NCI-H526 treated with DMSO at 0.1 percent for 48 hours (cell line): ENCODE data around the gene DCX.
"Not testable (repeated sequence)": the region's sequence is repeated elsewhere in the genome, so short reads cannot be mapped to it uniquely, and the experiment has no call there.

Experiments
- DNase-seq: peaks from one replicate; lab custom pipeline; 2025; lab: John Stamatoyannopoulos, UW

Gene DCX

GRCh38 chrX:111372086-111372485, 39.9 kb downstream of the DCX start:
- DNase-seq, result no peak

- DNase-seq, result no peak
Observed at GRCh38 chrX:111365770-111366325, 46.1 kb downstream of the DCX start.

- DNase-seq, result no peak
Observed at GRCh38 chrX:111363741-111364140, 48.3 kb downstream of the DCX start.

GRCh38 chrX:111361751-111362150, 50.2 kb downstream of the DCX start:
- DNase-seq, result no peak

- no peak for DNase-seq
Observed at GRCh38 chrX:111360839-111361238, 51.2 kb downstream of the DCX start.

GRCh38 chrX:111355523-111356115, 56.4 kb downstream of the DCX start:
- DNase-seq, result no peak

GRCh38 chrX:111354496-111354895, 57.5 kb downstream of the DCX start:
- no peak for DNase-seq

- no peak for DNase-seq
Observed at GRCh38 chrX:111353793-111354192, 58.2 kb downstream of the DCX start.

- DNase-seq, result no peak
Observed at GRCh38 chrX:111352424-111352823, 59.6 kb downstream of the DCX start.

- no peak for DNase-seq
Observed at GRCh38 chrX:111349934-111350333, 62.1 kb downstream of the DCX start.

- DNase-seq, result no peak
Observed at GRCh38 chrX:111349101-111349500, 62.9 kb downstream of the DCX start.

GRCh38 chrX:111348429-111348828, 63.6 kb downstream of the DCX start:
- no peak for DNase-seq

- DNase-seq, result not testable (repeated sequence)
Observed at GRCh38 chrX:111346150-111346549, 65.8 kb downstream of the DCX start.

- DNase-seq, result no peak
Observed at GRCh38 chrX:111340054-111340453, 71.9 kb downstream of the DCX start.

GRCh38 chrX:111339212-111339611, 72.8 kb downstream of the DCX start:
- DNase-seq, result no peak

GRCh38 chrX:111338095-111338698, 73.8 kb downstream of the DCX start:
- DNase-seq, result no peak

- DNase-seq, result no peak
Observed at GRCh38 chrX:111337067-111337637, 74.8 kb downstream of the DCX start.

GRCh38 chrX:111336141-111336540, 75.9 kb downstream of the DCX start:
- no peak for DNase-seq

GRCh38 chrX:111329370-111329769, 82.6 kb downstream of the DCX start:
- no peak for DNase-seq

GRCh38 chrX:111328858-111329257, 83.1 kb downstream of the DCX start:
- no peak for DNase-seq

- no peak for DNase-seq
Observed at GRCh38 chrX:111322231-111322855, 89.6 kb downstream of the DCX start.

GRCh38 chrX:111319451-111319850, 92.5 kb downstream of the DCX start:
- DNase-seq, result no peak

GRCh38 chrX:111318901-111319300, 93.1 kb downstream of the DCX start:
- DNase-seq, result no peak
